GM18498 (cell line): ENCODE data around the gene OOSP3.
"Not testable (repeated sequence)": the region's sequence is repeated elsewhere in the genome, so short reads cannot be mapped to it uniquely, and the experiment has no call there.

Experiments
- ATAC-seq: cut with Tn5 transposase; IDR thresholded peaks from one replicate; pipeline ENCODE4 v1.9.1; 2021; ENCODE audit warnings: mild to moderate bottlenecking, moderate library complexity; ENCODE audit not compliant: unreplicated experiment

Gene OOSP3

DNA sequence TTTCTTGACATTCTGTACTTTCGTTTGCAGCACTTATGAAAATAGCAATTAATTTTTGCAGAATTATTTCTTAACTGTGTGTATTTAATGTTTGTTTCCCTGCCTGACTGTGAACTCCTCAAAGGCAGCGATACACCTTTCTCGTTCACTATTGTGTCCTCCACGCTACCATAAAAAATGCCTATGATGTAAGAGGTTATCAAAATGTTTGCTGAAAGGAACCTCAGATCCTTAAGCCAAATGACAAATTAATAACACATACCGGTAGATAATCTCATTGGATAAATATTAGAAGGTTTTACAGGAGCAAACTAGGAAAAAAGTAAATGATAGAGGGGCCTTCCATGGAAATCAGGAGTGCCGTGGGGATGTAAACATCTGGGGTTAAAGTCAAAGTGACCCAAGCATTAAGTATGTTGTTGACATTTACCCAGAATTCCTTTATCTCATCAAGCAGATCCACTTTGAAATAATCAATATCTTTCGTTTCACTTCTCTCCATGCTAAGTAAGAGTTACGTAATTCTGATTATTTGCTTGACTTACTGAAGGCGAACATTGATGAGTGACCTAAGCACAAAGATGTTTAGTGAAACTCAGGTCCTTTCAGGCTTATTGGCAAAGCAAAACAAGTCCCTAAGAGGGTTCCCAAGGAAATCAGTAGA lies 2.6 kb upstream of the OOSP3 start:
- no peak for ATAC-seq

DNA sequence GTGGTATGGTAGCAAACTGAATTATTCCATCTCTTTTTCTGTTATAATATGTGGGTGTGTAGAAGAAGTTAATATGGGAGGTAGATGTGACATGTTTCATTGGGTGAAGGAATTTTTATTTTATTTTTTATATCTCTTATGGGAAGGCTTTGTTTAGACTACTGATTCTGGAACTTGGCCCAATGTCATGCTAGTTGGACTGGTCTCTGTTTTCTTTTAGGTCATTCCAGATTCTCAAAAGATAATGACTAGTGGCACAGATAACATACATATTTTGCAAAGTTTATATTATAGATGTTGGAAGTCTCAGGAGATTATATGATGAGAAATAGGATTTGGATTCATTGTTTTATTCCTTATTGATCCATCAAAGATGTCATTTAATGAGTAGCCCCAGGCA lies 1.3 kb upstream of the OOSP3 start:
- no peak for ATAC-seq

DNA sequence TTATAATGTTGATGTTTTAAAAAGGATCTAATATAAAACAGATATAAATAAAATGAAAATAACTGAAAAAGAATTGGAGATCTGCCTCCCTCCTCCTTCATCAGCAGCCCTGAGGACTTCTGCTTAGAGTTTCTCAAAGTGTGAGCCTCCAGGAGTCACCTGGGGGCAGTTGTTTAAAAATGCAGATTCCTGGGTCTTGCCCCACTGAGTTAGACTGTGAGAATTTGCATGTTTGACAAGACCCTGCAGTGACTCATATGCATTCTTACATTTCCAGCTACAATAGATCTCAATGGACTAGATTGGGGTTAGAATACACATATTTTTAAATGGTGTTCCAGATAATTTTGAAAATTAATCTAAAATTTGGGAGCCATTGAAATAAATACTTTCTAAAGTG lies 798 bp upstream of the OOSP3 start:
- no peak for ATAC-seq

GRCh38 chr11:59879567-59879966 lies 985 bp downstream of the OOSP3 start:
- ATAC-seq = no peak

DNA sequence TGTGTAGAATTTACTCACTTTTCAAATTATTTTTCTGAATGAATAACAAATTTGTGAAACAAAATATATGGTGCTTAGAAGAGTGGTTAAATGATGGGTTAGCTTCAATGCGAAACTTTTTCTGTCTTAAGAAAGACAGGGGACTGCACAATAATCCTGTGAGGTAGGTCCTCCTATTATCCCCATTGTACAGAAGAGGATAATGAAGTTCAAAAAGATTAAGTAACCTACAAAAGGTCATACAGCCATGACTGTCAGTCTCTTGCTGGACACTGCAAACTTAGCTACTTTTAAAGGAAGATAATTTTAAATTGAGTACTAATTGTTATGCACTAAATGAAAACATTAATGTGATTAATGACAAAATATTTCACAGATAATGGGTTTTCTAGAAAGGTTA lies 5.0 kb downstream of the OOSP3 start:
- ATAC-seq = no peak

DNA sequence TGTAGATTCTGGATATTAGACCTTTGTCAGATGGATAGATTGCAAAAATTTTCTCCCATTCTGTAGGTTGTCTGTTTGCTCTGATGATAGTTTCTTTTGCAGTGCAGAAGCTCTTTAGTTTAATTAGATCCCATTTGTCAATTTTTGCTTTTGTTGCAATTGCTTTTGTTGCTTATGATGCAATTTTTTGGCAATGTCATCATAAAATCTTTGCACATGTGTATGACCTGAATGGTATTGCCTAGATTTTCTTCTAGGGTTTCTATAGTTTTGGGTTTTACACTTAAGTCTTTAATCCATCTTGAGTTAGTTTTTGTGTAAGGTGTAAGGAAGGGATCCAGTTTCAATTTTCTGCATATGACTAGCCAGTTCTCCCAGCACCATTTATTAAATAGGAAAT lies 8.6 kb downstream of the OOSP3 start:
- not testable (repeated sequence) for ATAC-seq

DNA sequence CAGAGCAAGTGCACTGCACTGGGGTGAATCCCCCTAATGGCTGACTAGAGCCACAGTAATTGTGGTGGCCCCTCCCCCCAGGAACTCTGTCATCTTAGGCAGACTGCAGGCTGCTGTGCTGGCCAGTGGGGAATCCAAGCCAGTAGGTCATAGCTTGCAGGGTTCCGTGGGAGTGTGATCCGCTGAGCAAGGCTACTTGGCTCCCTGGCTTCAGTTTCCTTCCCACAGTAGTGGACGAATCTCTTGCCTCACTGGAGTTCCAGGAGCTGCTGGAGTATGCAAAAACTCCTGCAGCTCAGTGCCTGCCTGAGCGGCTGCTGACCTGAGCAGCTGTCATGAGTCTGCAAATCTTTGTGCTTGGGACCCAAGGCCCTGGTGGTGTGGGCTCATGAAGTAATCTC lies 13.2 kb downstream of the OOSP3 start:
- ATAC-seq = no peak

- no peak for ATAC-seq
These were observed 16.0 kb downstream of the OOSP3 start for GRCh38 chr11:59894616-59895015.

DNA sequence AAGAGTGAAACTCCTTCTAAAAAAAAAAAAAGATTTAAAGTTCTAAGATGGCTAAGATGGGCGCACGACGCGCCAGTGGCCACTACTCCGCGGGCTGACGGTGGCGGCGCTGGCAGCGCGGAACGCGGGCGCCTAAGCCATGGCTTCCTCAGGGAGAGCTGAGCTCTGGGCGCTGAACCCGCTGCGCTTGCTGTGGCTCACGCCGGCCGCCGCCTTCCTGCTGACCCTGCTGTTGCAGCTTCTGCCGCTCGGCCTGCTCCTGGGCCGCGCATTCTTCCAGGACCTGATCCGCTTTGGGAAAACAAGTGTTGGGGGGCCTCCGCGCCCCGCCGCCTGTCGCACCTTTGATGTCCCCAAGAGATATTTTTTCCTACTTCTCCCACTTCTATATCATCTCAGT lies 19.5 kb downstream of the OOSP3 start:
- no peak for ATAC-seq

DNA sequence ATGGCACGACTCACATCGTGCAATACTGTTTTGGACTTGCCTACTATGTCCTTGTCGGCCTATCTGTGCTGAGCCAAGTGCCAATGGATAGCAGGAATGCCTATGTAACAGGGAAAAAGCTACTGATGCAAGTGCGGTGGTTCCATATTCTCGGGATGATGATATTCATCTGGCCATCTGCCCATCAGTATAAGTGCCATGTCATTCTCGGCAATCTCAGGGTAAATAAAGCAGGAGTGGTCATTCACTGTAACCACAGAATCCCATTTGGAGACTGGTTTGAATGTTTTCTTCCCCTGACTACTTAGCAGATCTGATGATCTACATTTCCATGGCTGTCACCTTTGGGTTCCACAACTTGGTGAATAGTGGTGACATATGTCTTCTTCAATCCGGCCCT lies 20.1 kb downstream of the OOSP3 start:
- no peak for ATAC-seq

GRCh38 chr11:59899532-59899931 lies 20.9 kb downstream of the OOSP3 start:
- ATAC-seq = no peak

DNA sequence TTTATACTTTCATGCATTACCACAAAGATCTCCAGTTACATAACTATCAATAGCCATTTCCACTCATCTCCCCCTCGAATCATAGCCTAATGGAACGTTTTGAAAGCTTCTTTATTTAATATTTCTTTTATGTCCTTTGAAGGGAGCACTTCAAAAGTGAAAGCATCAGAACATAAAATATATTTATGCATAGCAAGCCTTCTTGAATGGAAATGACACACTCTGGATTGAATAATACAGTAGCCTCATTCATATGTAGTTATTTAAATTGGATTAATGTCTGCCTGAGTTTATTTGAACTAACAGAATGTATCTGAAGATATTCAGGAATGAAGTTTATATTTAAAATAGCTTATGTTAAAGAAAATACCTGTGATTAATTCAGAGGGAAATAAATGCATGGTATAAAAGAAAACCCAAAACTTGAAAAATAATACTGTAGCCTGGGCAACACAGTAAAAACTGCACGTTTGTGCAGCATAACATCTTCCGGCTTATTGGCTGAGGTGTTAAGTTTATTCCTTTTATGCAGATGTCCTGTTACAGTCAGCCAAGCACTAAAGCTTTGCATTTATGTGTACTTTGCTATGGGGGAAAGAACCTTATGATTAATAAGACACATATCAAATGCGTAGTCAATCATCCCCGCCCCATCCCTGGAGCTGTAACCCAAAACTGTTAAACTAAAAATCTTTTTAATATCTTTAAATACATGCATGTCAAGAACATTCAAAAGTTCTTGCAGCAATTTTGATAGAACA lies 22.0 kb downstream of the OOSP3 start:
- no peak for ATAC-seq

DNA sequence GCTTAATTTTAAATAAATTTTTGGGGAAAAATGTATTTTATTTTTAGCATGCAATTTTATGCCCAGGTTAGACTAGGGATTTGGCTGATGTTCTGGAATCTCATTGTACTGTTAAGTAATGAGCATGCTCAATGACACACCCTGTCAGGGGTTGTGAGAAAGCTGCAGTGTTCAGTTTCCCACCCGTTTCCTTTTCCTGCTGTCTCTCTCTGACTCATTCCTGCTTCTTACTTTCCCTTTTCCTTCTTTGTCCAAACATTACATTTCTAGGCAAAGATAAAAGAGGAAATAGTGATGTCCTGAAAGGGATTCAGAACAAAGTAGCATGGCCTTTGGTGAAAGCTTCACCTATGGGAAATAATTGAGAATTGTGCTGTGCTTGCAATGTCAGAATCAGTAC lies 22.7 kb downstream of the OOSP3 start:
- ATAC-seq = no peak

- not testable (repeated sequence) for ATAC-seq
These were observed 25.0 kb downstream of the OOSP3 start for GRCh38 chr11:59903569-59903968.

DNA sequence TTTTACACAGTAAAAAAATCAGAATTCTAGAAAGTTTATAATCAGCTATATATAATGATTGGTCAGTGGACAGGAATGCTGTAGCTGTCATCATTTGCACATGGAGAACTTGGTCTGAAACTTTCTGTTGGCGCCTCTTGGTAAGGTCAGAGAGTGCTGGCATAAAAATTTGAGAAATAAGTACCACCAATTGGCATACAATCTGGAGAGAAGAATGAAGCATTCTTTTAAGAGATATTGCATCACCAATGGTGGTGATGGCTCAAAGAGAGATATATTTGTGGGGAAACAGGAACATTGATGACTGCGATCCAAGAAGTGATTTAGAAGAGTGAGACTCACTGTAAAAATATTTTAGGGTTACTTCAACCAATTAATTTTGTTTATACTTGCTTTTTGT lies 39.9 kb downstream of the OOSP3 start:
- ATAC-seq = no peak

DNA sequence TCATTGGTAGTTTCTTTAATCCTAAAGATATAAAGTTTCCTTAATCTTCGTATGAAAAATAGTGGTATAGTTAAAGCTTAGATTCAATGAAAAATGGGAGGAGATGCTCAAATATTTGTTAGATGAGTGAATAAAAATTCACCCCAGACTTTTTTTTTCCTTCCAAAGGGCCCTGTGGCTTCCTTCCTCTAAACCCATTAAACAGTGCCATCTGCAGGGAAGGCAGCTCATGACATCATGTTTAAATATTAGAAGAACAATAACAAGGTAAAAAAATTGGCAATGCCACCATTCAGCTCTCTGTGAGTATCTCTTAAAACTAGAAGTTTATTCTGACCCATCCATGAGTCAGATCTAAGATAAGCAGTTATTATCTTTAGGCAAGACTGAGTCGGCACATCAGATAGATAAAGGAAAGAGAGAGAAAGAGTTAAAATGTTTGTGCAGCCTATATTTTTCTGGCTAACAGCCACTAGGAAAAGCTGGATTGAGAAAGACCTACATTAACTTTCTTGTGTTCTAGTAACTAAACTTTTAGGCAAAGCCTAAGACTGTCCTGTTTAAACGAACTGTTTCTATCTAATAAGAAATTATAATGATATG lies 40.5 kb downstream of the OOSP3 start:
- no peak for ATAC-seq

- ATAC-seq = no peak
These were observed 45.2 kb downstream of the OOSP3 start for GRCh38 chr11:59923813-59924212.

DNA sequence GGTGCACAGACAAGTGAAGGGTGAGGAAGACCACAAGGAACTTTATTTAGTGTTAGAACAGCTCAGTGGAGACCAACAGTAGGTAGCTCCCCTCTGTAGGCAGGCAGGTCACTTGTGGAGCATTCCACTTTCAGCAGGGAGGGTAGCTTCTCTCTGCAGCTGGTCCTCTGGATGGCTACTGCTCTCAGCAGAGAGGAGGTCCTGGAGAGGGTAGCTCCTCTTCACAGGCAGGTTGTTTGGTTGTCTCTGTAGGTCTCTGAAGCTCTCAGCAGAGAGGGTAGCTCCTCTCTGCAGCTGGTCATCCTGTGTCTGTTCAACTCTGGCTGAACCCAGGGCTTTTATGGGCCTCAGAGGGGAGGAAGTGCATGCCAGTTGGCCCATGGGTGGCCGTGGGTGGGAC lies 53.1 kb downstream of the OOSP3 start:
- no peak for ATAC-seq

GRCh38 chr11:59938132-59938531 lies 59.5 kb downstream of the OOSP3 start, which contains the start of gene OOSP1:
TSS of gene OOSP1 (plus strand) at chr11:59938432. CDS start at chr11:59938455, 23 bp downstream.
- no peak for ATAC-seq

DNA sequence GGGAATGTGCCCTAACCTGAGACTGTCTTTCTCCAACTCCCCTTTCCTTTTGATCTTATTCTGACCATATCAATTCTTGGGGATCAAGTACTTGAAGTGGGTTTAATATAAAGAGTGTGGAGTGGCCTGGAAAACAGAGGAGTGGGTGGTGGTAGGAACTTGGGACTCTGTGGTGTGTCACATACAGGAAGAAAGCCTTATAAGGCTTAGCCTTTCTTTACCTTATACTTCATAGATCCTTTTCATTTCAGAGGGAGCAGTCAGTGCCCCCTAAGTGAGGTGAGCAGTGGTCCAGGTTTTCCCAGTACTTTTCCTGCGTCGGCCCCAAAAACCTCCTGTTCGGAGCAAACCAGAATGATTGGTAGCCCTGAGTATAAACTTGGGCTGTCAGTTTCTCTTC lies 60.1 kb downstream of the OOSP3 start:
- ATAC-seq = no peak

DNA sequence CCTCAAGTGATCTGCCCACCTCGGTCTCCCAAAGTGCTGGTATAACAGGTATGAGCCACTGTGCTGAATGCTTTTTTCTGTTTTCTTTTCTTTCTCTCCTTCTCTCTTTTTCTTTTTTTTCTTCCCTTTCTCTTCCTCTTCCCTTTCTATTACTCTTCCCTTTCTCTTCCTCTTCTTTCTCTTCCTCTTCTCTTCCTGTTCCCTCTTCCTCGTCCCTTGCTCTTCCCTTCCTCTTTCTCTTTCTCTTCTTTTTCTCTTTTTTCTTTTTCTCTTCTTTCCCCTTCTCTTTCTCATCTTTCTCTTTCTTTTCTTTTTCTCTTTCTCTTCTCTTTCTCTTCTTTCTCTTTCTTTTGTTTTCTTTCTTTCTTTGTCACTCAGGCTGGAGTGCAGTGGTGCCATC lies 60.9 kb downstream of the OOSP3 start:
- no peak for ATAC-seq

DNA sequence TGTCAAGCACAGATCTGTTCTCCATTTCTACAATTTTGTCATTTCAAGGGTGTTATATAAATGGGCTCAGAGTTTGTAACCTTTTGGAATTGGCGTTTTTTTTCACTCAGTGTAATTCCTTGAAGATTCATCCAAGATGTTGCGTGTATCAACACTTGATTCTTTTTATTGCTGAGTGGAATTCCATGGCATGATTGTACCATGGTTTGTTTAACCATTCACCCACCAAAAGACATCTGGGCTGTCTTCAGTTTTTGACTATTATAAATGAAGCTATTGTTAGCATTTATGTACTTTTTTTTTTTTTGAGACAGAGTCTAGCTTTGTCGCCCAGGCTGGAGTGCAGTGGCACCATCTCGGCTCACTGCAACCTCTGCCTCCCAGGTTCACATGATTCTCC lies 62.5 kb downstream of the OOSP3 start:
- no peak for ATAC-seq
